Thyroid gland (tissue), 4 donors: ENCODE data around the gene MRPL32. TPM values are rescaled to one million over a fixed set of nuclear protein-coding genes. Genes with fewer than 3 reads are reported as not detected.

ENCODE experiments used
- DNase-seq, 2 donors: peaks; one replicate each; pipeline ENCODE4 v3.0.0-alpha.2; 2019
- H3K27ac ChIP-seq, 3 donors: fragments of 200-600 bp; sonication (generic); 1 replicate in 2 of 3; 2 replicates in 1 of 3; pipeline ENCODE4 v1.5.1; 2016 to 2019; ENCODE audit warnings: mild to moderate bottlenecking in 1 of 3, moderate library complexity in 1 of 3
- H3K27me3 ChIP-seq: fragments of 200-600 bp; sonication (generic); one replicate; pipeline ENCODE4 v1.5.1; 2019
- H3K36me3 ChIP-seq, 2 donors: fragments of 200-600 bp; sonication (generic); one replicate each; pipeline ENCODE4 v1.5.1; 2016 to 2019
- H3K4me1 ChIP-seq, 2 donors: fragments of 200-600 bp; sonication (generic); one replicate each; pipeline ENCODE4 v1.5.1; 2017 to 2019
- H3K4me3 ChIP-seq, 3 donors: fragments of 200-600 bp; sonication (generic); replicated peaks in 1 of 3; 1 replicate in 2 of 3; 2 replicates in 1 of 3; pipeline ENCODE4 v1.5.1; 2016; ENCODE audit warnings: mild to moderate bottlenecking in 1 of 3
- H3K9me3 ChIP-seq: fragments of 200-600 bp; sonication (generic); one replicate; pipeline ENCODE4 v1.5.1; 2017
- POLR2A ChIP-seq, 2 donors: fragments of 450-650 bp; IDR thresholded peaks; one replicate each; pipeline ENCODE4 v1.6.1; 2017; ENCODE audit warnings: antibody characterized with exemption in 2 of 2, mild to moderate bottlenecking in 2 of 2, moderate library complexity in 1 of 2
- WGBS, 2 donors: methylation state at CpG; one replicate each; pipeline ENCODE4 v1.1.5; 2017; 5-methylcytosine and 5-hydroxymethylcytosine counted together
- intact Hi-C: fragments of 100-400 bp; cut with DNase I; formaldehyde crosslinking; loops from one replicate; pipeline ENCODE4 v1.15.1; 2023
- total RNA-seq, 4 donors: library from RNA; depleted of rRNA; stranded (reverse); fragments of >200 nt; gene quantifications; one replicate each; pipeline ENCODE4 v1.2.3, GENCODE V29; 2016
- TF ChIP-seq, protein P1 (sequence below), 6 experiments: fragments of 200-600 bp in 3 of 6; fragments of 450-650 bp in 3 of 6; sonication (generic) in 3 of 6; IDR thresholded peaks; one replicate each; pipeline ENCODE4 v1.5.1; 2016 to 2019; ENCODE audit warnings: antibody characterized with exemption in 6 of 6, mild to moderate bottlenecking in 2 of 6, inconsistent platforms in 1 of 6, moderate library complexity in 1 of 6

Gene MRPL32
- total RNA-seq, 4 donors from 2014 or later: 49.4 to 68.7 (median 56.9) TPM

- WGBS, 2 donors: 38 to 50% methylated on average over 5 of the region's 5 CpGs
- TF ChIP-seq, protein P1, sequence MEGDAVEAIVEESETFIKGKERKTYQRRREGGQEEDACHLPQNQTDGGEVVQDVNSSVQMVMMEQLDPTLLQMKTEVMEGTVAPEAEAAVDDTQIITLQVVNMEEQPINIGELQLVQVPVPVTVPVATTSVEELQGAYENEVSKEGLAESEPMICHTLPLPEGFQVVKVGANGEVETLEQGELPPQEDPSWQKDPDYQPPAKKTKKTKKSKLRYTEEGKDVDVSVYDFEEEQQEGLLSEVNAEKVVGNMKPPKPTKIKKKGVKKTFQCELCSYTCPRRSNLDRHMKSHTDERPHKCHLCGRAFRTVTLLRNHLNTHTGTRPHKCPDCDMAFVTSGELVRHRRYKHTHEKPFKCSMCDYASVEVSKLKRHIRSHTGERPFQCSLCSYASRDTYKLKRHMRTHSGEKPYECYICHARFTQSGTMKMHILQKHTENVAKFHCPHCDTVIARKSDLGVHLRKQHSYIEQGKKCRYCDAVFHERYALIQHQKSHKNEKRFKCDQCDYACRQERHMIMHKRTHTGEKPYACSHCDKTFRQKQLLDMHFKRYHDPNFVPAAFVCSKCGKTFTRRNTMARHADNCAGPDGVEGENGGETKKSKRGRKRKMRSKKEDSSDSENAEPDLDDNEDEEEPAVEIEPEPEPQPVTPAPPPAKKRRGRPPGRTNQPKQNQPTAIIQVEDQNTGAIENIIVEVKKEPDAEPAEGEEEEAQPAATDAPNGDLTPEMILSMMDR (IDR thresholded peaks at IDR 0.05): no peak
- TF ChIP-seq POLR2A (IDR thresholded peaks at IDR 0.05): no peak
- H3K4me3 ChIP-seq: no peak overlapping the region
Observed at GRCh38 chr7:42972699-42973500, 40.7 kb downstream of the MRPL32 start.

GRCh38 chr7:42976371-42976770 is 44.2 kb downstream of the MRPL32 start:
- Histone ChIP-seq H3K4me1 (no peaks in the 10 kb centered on the region), H3K4me3 (no peak overlapping the region), H3K27ac (no peak overlapping the region), H3K27me3 (no peaks in the 10 kb centered on the region), H3K9me3 (no peaks in the 10 kb centered on the region), H3K36me3 (no peaks in the 10 kb centered on the region)
- intact Hi-C loops: no loop called here
- WGBS, 2 donors: 94 to 95% methylated on average over 3 of the region's 3 CpGs
- no peak for DNase-seq
- no peak for TF ChIP-seq POLR2A (IDR thresholded peaks at IDR 0.05)
- TF ChIP-seq, protein P1 (IDR thresholded peaks at IDR 0.05): no peak

More at GRCh38 chr7:42972699-42973500, 40.7 kb downstream of the MRPL32 start:
- H3K27me3 ChIP-seq: no peaks in the 10 kb centered on the region
- H3K4me1 ChIP-seq: no peaks in the 10 kb centered on the region
- intact Hi-C loops: no loop called here
- DNase-seq: peak; percentile 2 to 10
- no peaks in the 10 kb centered on the region for H3K36me3 ChIP-seq
- no peak overlapping the region for H3K27ac ChIP-seq
- H3K9me3 ChIP-seq: no peaks in the 10 kb centered on the region

- intact Hi-C loops: no loop called here
Observed at GRCh38 chr7:42978496-42978895, 46.3 kb downstream of the MRPL32 start.

GRCh38 chr7:42980084-42980483 is 47.9 kb downstream of the MRPL32 start:
- Histone ChIP-seq H3K9me3 (no peaks in the 10 kb centered on the region), H3K27me3 (no peaks in the 10 kb centered on the region), H3K4me3 (no peak overlapping the region), H3K36me3 (no peaks in the 10 kb centered on the region), H3K27ac (no peak overlapping the region), H3K4me1 (no peaks in the 10 kb centered on the region)
- intact Hi-C loops: no loop called here
- WGBS, 2 donors: 90 to 96% methylated on average over 2 of the region's 2 CpGs
- DNase-seq: no peak
- TF ChIP-seq POLR2A (IDR thresholded peaks at IDR 0.05): no peak
- TF ChIP-seq, protein P1 (IDR thresholded peaks at IDR 0.05): no peak

More at GRCh38 chr7:42978496-42978895, 46.3 kb downstream of the MRPL32 start:
- Histone ChIP-seq H3K4me3 (no peak overlapping the region), H3K4me1 (no peaks in the 10 kb centered on the region), H3K36me3 (no peaks in the 10 kb centered on the region), H3K27ac (no peak overlapping the region), H3K9me3 (no peaks in the 10 kb centered on the region), H3K27me3 (no peaks in the 10 kb centered on the region)
- no peak for DNase-seq
- no peak for TF ChIP-seq POLR2A (IDR thresholded peaks at IDR 0.05)
- TF ChIP-seq, protein P1 (IDR thresholded peaks at IDR 0.05): no peak

- TF ChIP-seq, protein P1 (IDR thresholded peaks at IDR 0.05): no peak
- no peak for TF ChIP-seq POLR2A (IDR thresholded peaks at IDR 0.05)
- H3K9me3 ChIP-seq: no peaks in the 10 kb centered on the region
- H3K36me3 ChIP-seq: no peaks in the 10 kb centered on the region
- intact Hi-C loops: no loop called here
- no peak for DNase-seq
- no peaks in the 10 kb centered on the region for H3K27me3 ChIP-seq
- no peaks in the 10 kb centered on the region for H3K4me1 ChIP-seq
- 80 to 83% methylated on average over 3 of the region's 3 CpGs for WGBS, 2 donors
- no peak overlapping the region for H3K4me3 ChIP-seq
- no peak overlapping the region for H3K27ac ChIP-seq
Observed at GRCh38 chr7:42980514-42980913, 48.3 kb downstream of the MRPL32 start.
